MM.1S (cell line): ENCODE data around the gene SPINK2.

Experiments used
- DNase-seq: peaks from one replicate; pipeline ENCODE4 v3.0.0-alpha.2; 2015
- H2AFZ ChIP-seq: fragments of 300-600 bp; sonication (generic); 2 replicates; pipeline ENCODE4 v1.6.0; 2016; ENCODE audit warnings: antibody characterized with exemption, low read length
- H3F3A ChIP-seq: fragments of 300-600 bp; sonication (generic); 2 replicates; pipeline ENCODE4 v1.6.1; 2016; ENCODE audit warnings: mild to moderate bottlenecking, antibody characterized with exemption, low read length, moderate library complexity, mixed read lengths; ENCODE audit not compliant: insufficient read depth
- H3K27ac ChIP-seq: fragments of 300-600 bp; sonication (generic); 2 replicates; pipeline ENCODE4 v1.5.1; 2016; ENCODE audit warnings: mild to moderate bottlenecking, low read length
- H3K27me3 ChIP-seq: fragments of 300-600 bp; sonication (generic); replicated peaks from 2 replicates; pipeline ENCODE4 v1.6.0; 2016; ENCODE audit warnings: low read length; ENCODE audit not compliant: insufficient read depth
- H3K36me3 ChIP-seq: fragments of 300-600 bp; sonication (generic); replicated peaks from 2 replicates; pipeline ENCODE4 v1.6.1; 2016; ENCODE audit warnings: mild to moderate bottlenecking, low read length, mixed read lengths; ENCODE audit not compliant: insufficient read depth
- H3K4me1 ChIP-seq: fragments of 300-600 bp; sonication (generic); 2 replicates; pipeline ENCODE4 v1.6.1; 2016; ENCODE audit warnings: low read length, mixed read lengths
- H3K4me2 ChIP-seq: fragments of 300-600 bp; sonication (generic); 2 replicates; pipeline ENCODE4 v1.6.0; 2016; ENCODE audit warnings: low read depth, low read length
- H3K4me3 ChIP-seq: fragments of 300-600 bp; sonication (generic); 2 replicates; pipeline ENCODE4 v1.5.1; 2016; ENCODE audit warnings: low read length, mixed read lengths
- H3K79me2 ChIP-seq: fragments of 300-600 bp; sonication (generic); 2 replicates; pipeline ENCODE4 v1.6.1; 2016; ENCODE audit warnings: mixed run types, low read length, mixed read lengths
- H3K9ac ChIP-seq: fragments of 300-600 bp; sonication (generic); 2 replicates; pipeline ENCODE4 v1.6.1; 2016; ENCODE audit warnings: low read length, mixed read lengths
- H3K9me2 ChIP-seq: fragments of 300-600 bp; sonication (generic); replicated peaks from 2 replicates; pipeline ENCODE4 v1.6.1; 2016; ENCODE audit warnings: mild to moderate bottlenecking, low read length, mixed read lengths; ENCODE audit not compliant: insufficient read depth
- H3K9me3 ChIP-seq: fragments of 300-600 bp; sonication (generic); replicated peaks from 2 replicates; pipeline ENCODE4 v1.6.1; 2016; ENCODE audit warnings: mild to moderate bottlenecking, low read length, mixed read lengths; ENCODE audit not compliant: insufficient read depth
- H4K20me1 ChIP-seq: fragments of 300-600 bp; sonication (generic); 2 replicates; pipeline ENCODE4 v1.6.1; 2016; ENCODE audit warnings: mild to moderate bottlenecking, low read length, moderate library complexity, mixed read lengths; ENCODE audit not compliant: insufficient read depth
- CTCF ChIP-seq: fragments of 300-600 bp; sonication (generic); IDR thresholded peaks from 2 replicates; pipeline ENCODE4 v1.5.1; 2016; ENCODE audit warnings: antibody characterized with exemption, low read length, mixed read lengths
- EZH2 ChIP-seq: fragments of 300-600 bp; sonication (generic); optimal IDR thresholded peaks from 2 replicates; pipeline ENCODE3; 2017; ENCODE audit warnings: low read depth, mild to moderate bottlenecking, antibody characterized with exemption, low read length, mixed read lengths
- EZH2phosphoT487 ChIP-seq: fragments of 300-600 bp; sonication (generic); IDR thresholded peaks from 2 replicates; pipeline ENCODE4 v1.6.1; 2018; ENCODE audit warnings: antibody characterized with exemption, low read length

The SPINK2 gene

DNA sequence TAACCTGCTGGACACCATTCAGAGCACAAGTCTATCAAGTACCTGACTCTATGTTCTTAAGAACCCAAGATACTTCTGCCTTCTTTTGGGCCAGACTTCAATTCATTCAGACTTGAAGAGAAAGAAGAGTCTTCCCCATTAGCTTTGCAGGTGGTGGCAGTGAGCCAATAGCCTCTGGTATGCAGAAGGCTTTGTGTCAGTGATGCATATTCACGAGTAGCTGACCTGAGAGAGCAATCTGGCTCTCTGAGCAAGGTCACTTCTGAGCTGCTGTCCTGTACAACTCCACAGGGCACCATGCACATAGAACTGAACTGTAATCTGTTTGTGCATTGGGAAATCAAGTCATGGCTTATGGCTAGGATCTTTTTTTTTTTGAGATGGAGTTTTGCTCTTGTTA lies 39.9 kb upstream of the SPINK2 start:
- Histone ChIP-seq H3K4me2 (no peak overlapping the region), H3K36me3 (no peaks in the 10 kb centered on the region), H3F3A (no peaks in the 10 kb centered on the region), H3K79me2 (no peaks in the 10 kb centered on the region), H3K9me3 (no peaks in the 10 kb centered on the region), H4K20me1 (no peaks in the 10 kb centered on the region), H3K9ac (no peak overlapping the region), H3K4me3 (no peak overlapping the region), H2AFZ (no peak overlapping the region), H3K4me1 (no peaks in the 10 kb centered on the region), H3K9me2 (no peaks in the 10 kb centered on the region), H3K27me3 (no peaks in the 10 kb centered on the region), H3K27ac (no peak overlapping the region)
- no peak for DNase-seq
- no peak for TF ChIP-seq EZH2
- no peak for TF ChIP-seq CTCF
- no peak for TF ChIP-seq EZH2phosphoT487

- no peaks in the 10 kb centered on the region for H3K27me3 ChIP-seq
- no peaks in the 10 kb centered on the region for H4K20me1 ChIP-seq
- H3K9me3 ChIP-seq, result no peaks in the 10 kb centered on the region
- no peak overlapping the region for H3K27ac ChIP-seq
- H3K4me2 ChIP-seq, result no peak overlapping the region
- no peaks in the 10 kb centered on the region for H3K36me3 ChIP-seq
- TF ChIP-seq CTCF (no peak), EZH2 (no peak), EZH2phosphoT487 (no peak)
- H3K9ac ChIP-seq, result no peak overlapping the region
- H3K9me2 ChIP-seq, result no peaks in the 10 kb centered on the region
- no peak overlapping the region for H2AFZ ChIP-seq
- H3F3A ChIP-seq, result no peaks in the 10 kb centered on the region
- DNase-seq, result no peak
- H3K4me3 ChIP-seq, result no peak overlapping the region
- H3K79me2 ChIP-seq, result no peaks in the 10 kb centered on the region
- no peaks in the 10 kb centered on the region for H3K4me1 ChIP-seq
These were observed 39.3 kb upstream of the SPINK2 start for GRCh38 chr4:56860781-56861180.

GRCh38 chr4:56859841-56860240 lies 38.3 kb upstream of the SPINK2 start:
- Histone ChIP-seq H3K79me2 (no peaks in the 10 kb centered on the region), H4K20me1 (no peaks in the 10 kb centered on the region), H3K4me1 (no peaks in the 10 kb centered on the region), H3K4me3 (no peak overlapping the region), H3K9me3 (no peaks in the 10 kb centered on the region), H3K4me2 (no peak overlapping the region), H3K36me3 (no peaks in the 10 kb centered on the region), H3F3A (no peaks in the 10 kb centered on the region), H3K27me3 (no peaks in the 10 kb centered on the region), H3K27ac (no peak overlapping the region), H3K9me2 (no peaks in the 10 kb centered on the region), H2AFZ (no peak overlapping the region), H3K9ac (no peak overlapping the region)
- no peak for DNase-seq
- TF ChIP-seq EZH2phosphoT487 (no peak), CTCF (no peak), EZH2 (no peak)
